Tibial artery (tissue), 4 donors: Measurements from ENCODE around the gene DTNB.

Source experiments
- DNase-seq, 2 donors: peaks; one replicate each; pipeline ENCODE4 v3.0.0-alpha.2; 2019
- H3K27ac ChIP-seq, 2 donors: fragments of 200-600 bp; sonication (generic) in 1 of 2; 1 replicate in 1 of 2; 2 replicates in 1 of 2; pipeline ENCODE4 v1.5.1; 2018 to 2019; ENCODE audit warnings: mild to moderate bottlenecking in 1 of 2
- H3K27me3 ChIP-seq, 2 donors: fragments of 200-600 bp; sonication (generic) in 1 of 2; one replicate each; pipeline versions ENCODE4 v1.5.1 to v1.6.0; 2016 to 2019
- H3K36me3 ChIP-seq, 3 donors: fragments of 200-600 bp; sonication (generic) in 2 of 3; one replicate each; pipeline ENCODE4 v1.5.1; 2016 to 2019; ENCODE audit warnings: mild to moderate bottlenecking in 2 of 3
- H3K4me1 ChIP-seq, 4 donors: fragments of 200-600 bp; sonication (generic) in 2 of 4; 1 replicate in 3 of 4; 2 replicates in 1 of 4; pipeline ENCODE4 v1.5.1; 2016 to 2019
- H3K4me3 ChIP-seq, 2 donors: fragments of 200-600 bp; sonication (generic) in 1 of 2; 1 replicate in 1 of 2; 2 replicates in 1 of 2; pipeline ENCODE4 v1.5.1; 2018 to 2019; ENCODE audit warnings: mild to moderate bottlenecking in 2 of 2
- H3K9me3 ChIP-seq, 3 donors: fragments of 200-600 bp; sonication (generic) in 1 of 3; one replicate each; pipeline ENCODE4 v1.5.1; 2016 to 2019
- intact Hi-C: fragments of 100-400 bp; cut with DNase I; formaldehyde crosslinking; loops from one replicate; pipeline ENCODE4 v1.15.0; 2023; ENCODE audit warnings: low total_unique reads
- TF ChIP-seq, protein P1 (sequence below), 2 experiments: fragments of 200-600 bp in 1 of 2; fragments of 450-650 bp in 1 of 2; IDR thresholded peaks; one replicate each; pipeline ENCODE4 v1.5.1; 2017 to 2019; ENCODE audit warnings: antibody characterized with exemption in 2 of 2, mild to moderate bottlenecking in 1 of 2, moderate library complexity in 1 of 2

The DTNB gene

DNA sequence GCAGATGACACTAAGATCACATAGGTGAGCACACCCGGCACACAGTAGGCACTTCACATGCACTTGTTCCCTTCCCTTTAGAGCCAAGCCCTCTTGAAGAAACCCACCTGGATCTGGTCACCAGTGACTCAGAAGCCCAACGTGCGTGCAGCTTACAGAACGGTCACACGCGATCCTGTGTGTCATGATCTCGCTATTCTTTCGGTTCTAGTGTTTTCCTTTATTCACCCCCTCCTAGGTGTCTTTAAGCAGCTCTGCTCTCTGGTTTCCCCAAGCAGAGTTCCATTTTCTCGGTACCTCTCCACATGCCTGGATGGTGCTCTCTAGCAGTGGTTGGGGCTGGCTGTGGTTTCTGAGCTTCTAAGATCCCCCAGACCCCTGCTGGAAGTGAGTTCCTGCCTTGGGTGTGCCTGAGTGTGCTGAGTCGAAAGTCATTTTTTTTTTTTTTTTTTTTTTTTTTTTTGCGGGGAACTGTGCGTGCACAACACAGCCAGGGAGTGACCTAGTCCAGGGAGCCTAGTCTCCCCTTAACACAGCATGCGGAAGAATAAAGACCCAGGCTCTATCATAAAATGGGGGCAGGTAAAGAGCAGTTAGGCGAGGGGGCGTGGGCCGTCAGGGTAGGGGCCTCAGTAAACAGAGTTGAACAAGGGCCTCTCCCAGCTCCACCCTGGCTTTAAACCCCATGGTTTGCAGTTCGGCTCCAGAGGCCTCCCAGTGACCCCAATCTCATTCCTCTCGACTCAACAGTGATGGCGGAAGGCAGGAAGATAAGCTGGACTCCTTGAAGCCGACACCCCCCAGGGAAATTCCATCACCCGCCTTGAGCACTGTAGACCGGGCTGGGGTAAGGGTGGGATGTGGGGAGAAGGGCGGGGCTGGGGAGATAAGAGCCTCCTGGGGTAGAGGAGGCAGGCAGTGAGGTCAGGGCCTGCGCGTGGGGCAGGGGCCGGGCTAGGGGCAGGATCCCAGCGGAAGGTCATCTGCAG lies 301.8 kb downstream of the DTNB start:
- intact Hi-C loops, result loop anchor here (10.0 kb wide), 2 partner anchors 67 to 153 kb away; no protein-coding TSS in a partner anchor

GRCh38 chr2:25369876-25370275 lies 303.5 kb downstream of the DTNB start:
- TF ChIP-seq, protein P1, sequence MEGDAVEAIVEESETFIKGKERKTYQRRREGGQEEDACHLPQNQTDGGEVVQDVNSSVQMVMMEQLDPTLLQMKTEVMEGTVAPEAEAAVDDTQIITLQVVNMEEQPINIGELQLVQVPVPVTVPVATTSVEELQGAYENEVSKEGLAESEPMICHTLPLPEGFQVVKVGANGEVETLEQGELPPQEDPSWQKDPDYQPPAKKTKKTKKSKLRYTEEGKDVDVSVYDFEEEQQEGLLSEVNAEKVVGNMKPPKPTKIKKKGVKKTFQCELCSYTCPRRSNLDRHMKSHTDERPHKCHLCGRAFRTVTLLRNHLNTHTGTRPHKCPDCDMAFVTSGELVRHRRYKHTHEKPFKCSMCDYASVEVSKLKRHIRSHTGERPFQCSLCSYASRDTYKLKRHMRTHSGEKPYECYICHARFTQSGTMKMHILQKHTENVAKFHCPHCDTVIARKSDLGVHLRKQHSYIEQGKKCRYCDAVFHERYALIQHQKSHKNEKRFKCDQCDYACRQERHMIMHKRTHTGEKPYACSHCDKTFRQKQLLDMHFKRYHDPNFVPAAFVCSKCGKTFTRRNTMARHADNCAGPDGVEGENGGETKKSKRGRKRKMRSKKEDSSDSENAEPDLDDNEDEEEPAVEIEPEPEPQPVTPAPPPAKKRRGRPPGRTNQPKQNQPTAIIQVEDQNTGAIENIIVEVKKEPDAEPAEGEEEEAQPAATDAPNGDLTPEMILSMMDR (IDR thresholded peaks at IDR 0.05), result no peak
- Histone ChIP-seq H3K9me3 (no peaks in the 10 kb centered on the region), H3K4me3 (no peak overlapping the region), H3K27ac (no peak overlapping the region), H3K4me1 (peaks cover 0 to 6% (median 0%) of the 10 kb centered on the region in 4 donors), H3K36me3 (no peaks in the 10 kb centered on the region), H3K27me3 (no peaks in the 10 kb centered on the region)
- intact Hi-C loops, result loop anchor here (10.0 kb wide), 2 partner anchors 65 to 155 kb away; no protein-coding TSS in a partner anchor
- peak in 1 of 2 donors; percentile 21 for DNase-seq

More for the DNA sequence above, 301.8 kb downstream of the DTNB start:
- TF ChIP-seq, protein P1 (IDR thresholded peaks at IDR 0.05), result no peak
- no peaks in the 10 kb centered on the region for H3K27me3 ChIP-seq
- peak in 1 of 2 donors; percentile 50 for DNase-seq
- no peak overlapping the region for H3K4me3 ChIP-seq
- no peak overlapping the region for H3K27ac ChIP-seq
- H3K36me3 ChIP-seq, result no peaks in the 10 kb centered on the region
- peaks cover 0 to 12% (median 4%) of the 10 kb centered on the region in 4 donors for H3K4me1 ChIP-seq
- H3K9me3 ChIP-seq, result no peaks in the 10 kb centered on the region

DNA sequence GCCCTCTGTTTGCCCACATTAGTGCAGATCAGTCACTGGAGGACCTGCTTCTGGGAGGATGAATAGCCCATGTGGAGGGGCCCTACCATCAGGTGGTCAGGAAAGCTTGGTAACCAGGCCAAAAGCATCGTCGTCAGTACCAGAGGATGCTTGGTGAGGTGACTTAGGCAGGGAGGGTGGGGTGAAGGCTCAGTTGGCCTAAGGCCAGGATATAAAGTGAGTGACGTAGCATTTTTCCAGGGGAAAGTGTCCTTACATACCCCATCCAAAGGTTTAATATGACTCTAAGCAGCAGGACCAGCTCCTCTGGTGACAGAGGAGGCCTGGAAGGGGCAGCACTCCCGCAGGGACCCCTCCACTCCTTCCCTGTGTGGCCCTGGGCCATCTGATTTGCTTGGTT lies 303.9 kb downstream of the DTNB start:
- no peaks in the 10 kb centered on the region for H3K9me3 ChIP-seq
- H3K36me3 ChIP-seq, result no peaks in the 10 kb centered on the region
- peaks cover 0 to 6% (median 0%) of the 10 kb centered on the region in 4 donors for H3K4me1 ChIP-seq
- TF ChIP-seq, protein P1 (IDR thresholded peaks at IDR 0.05), result no peak
- no peak overlapping the region for H3K27ac ChIP-seq
- no peaks in the 10 kb centered on the region for H3K27me3 ChIP-seq
- intact Hi-C loops, result no loop called here
- peak in 1 of 2 donors; percentile 19 for DNase-seq
- no peak overlapping the region for H3K4me3 ChIP-seq

DNA sequence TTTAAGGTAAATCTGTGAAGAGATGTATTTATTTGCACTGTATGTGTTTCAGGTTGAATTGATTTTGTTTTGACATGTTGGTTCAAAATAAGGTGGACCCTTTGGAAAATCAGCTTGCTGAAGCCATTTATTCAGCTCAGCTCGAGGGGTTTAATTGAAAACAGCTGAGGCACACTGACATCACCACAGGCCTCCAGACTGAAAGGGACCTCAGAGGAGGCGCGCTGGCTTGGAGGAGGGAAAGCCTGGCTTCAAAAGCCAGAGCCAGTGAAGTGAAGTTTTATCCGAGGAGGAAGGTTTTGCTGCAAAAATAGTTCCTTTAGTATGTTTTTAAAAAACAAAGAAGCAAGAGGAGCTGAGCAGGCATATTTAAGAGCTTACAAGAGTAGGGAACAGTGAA lies 304.7 kb downstream of the DTNB start:
- DNase-seq, result no peak
- no peaks in the 10 kb centered on the region for H3K36me3 ChIP-seq
- H3K4me1 ChIP-seq, result peaks cover 0 to 4% (median 0%) of the 10 kb centered on the region in 4 donors
- no peak overlapping the region for H3K4me3 ChIP-seq
- TF ChIP-seq, protein P1 (IDR thresholded peaks at IDR 0.05), result no peak
- intact Hi-C loops, result no loop called here
- H3K27me3 ChIP-seq, result no peaks in the 10 kb centered on the region
- no peaks in the 10 kb centered on the region for H3K9me3 ChIP-seq
- no peak overlapping the region for H3K27ac ChIP-seq

DNA sequence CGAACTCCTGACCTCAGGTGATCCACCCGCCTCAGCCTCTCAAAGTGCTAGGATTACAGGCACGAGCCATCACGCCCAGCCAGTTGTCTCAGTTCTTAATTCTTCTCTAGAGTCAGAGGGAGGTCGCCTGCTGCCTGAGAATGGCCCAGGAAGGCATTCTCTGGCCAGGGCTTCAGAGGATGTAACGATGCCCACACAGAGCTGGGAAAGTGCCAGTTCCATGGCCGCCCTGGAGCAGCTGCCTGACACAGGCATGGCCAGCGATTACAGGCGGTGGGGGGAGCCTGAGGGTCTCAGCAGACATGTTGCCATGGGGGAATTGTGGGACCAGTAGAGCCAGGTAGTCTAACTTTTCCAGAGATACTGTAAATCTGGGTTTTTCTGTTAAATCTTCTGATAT lies 306.1 kb downstream of the DTNB start:
- intact Hi-C loops, result no loop called here
- DNase-seq, result no peak
- H3K27me3 ChIP-seq, result no peaks in the 10 kb centered on the region
- H3K36me3 ChIP-seq, result no peaks in the 10 kb centered on the region
- H3K9me3 ChIP-seq, result no peaks in the 10 kb centered on the region
- H3K27ac ChIP-seq, result no peak overlapping the region
- H3K4me1 ChIP-seq, result peaks cover 0 to 5% (median 2%) of the 10 kb centered on the region in 4 donors
- TF ChIP-seq, protein P1 (IDR thresholded peaks at IDR 0.05), result no peak
- H3K4me3 ChIP-seq, result no peak overlapping the region
